ENCODE data around the gene ESPN.

DNA sequence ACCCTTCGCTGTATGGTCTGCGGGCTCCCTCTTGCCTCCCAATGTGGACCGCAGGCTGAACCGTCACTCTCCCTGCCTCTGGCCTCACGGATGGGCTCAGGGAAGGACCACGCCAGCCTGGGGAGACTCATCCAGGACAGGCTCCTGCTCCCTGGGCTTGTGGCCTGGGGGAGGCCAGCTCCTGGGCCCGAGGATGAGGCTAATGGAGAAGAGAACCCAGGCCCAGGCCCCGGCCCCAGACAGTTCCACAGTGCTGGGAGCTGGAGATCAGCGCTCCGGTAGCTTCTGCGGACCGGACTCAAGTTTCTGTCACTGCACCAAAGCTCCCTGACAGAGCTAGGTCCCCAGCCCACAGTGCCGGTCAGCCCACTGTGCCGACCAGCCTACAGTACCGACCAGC lies 80.3 kb downstream of the ESPN start:
- no peak for TF ChIP-seq POLR2A (IDR thresholded peaks at IDR 0.05; ENCODE audit: low read depth, low read length)
- no peak for TF ChIP-seq POLR2AphosphoS5 (IDR thresholded peaks at IDR 0.05; ENCODE audit: low read depth, low read length)
- TF ChIP-seq SPI1 (IDR thresholded peaks at IDR 0.05; ENCODE audit: low read depth, low read length), result no peak
- no peak for TF ChIP-seq TAF1 (IDR thresholded peaks at IDR 0.05; ENCODE audit: low read depth, low read length)

Measured in GM12891 (cell line).